GM12878 (cell line): ENCODE data around the gene SCG3. TPM values are rescaled to one million over a fixed set of nuclear protein-coding genes. Genes with fewer than 3 reads are reported as not detected.

Source experiments
- BRCA1 ChIP-seq: IDR thresholded peaks from 2 replicates; pipeline ENCODE4 v1.6.1; 2011; ENCODE audit warnings: low read depth, low read length, improper control_type of control experiment
- CEBPB ChIP-seq, 2 experiments: fragments of 150-350 bp in 1 of 2; IDR thresholded peaks; 2 replicates each; pipeline ENCODE4 v1.6.1; 2012 to 2014; ENCODE audit warnings: low read depth in 2 of 2, low read length in 2 of 2, borderline replicate concordance in 1 of 2, inconsistent platforms in 1 of 2
- CREB1 ChIP-seq: IDR thresholded peaks from 2 replicates; pipeline ENCODE4 v1.6.1; 2012; ENCODE audit warnings: low read depth, mild to moderate bottlenecking, inconsistent platforms
- CREM ChIP-seq: IDR thresholded peaks from 2 replicates; pipeline ENCODE4 v1.6.1; 2014; ENCODE audit warnings: antibody characterized with exemption, low read depth
- CTCF ChIP-seq, 3 experiments: IDR thresholded peaks in 2 of 3; conservative IDR thresholded peaks in 1 of 3; 2 replicates each; pipeline ENCODE4 v1.5.1; 2011; ENCODE audit warnings: low read depth in 3 of 3, low read length in 3 of 3, mild to moderate bottlenecking in 3 of 3, control low read depth in 2 of 3, moderate library complexity in 2 of 3, inconsistent platforms in 1 of 3, mixed read lengths in 1 of 3; ENCODE audit not compliant: control insufficient read depth in 2 of 3, insufficient read depth in 1 of 3; ENCODE audit errors: extremely low read depth in 1 of 3
- ESRRA ChIP-seq: IDR thresholded peaks from 2 replicates; pipeline ENCODE4 v1.6.1; 2012; ENCODE audit warnings: mild to moderate bottlenecking, low read length, improper control_type of control experiment
- HSF1 ChIP-seq: fragments of 150-350 bp; IDR thresholded peaks from 2 replicates; pipeline ENCODE4 v1.6.1; 2014; ENCODE audit warnings: mild to moderate bottlenecking, low read depth, low read length
- JUND ChIP-seq: IDR thresholded peaks from 2 replicates; pipeline ENCODE4 v1.6.1; 2012; ENCODE audit warnings: low read depth, mild to moderate bottlenecking, low read length, improper control_type of control experiment, moderate library complexity
- MEF2B ChIP-seq: fragments of 450-650 bp; IDR thresholded peaks from 2 replicates; pipeline ENCODE4 v1.6.1; 2018; ENCODE audit warnings: mild to moderate bottlenecking, moderate library complexity; ENCODE audit not compliant: partially characterized antibody, poor library complexity, severe bottlenecking
- RAD21 ChIP-seq: IDR thresholded peaks from 2 replicates; pipeline ENCODE4 v1.6.1; 2011; ENCODE audit warnings: mild to moderate bottlenecking, low read depth, low read length, moderate library complexity; ENCODE audit not compliant: insufficient read depth
- RAD51 ChIP-seq: fragments of 450-650 bp; IDR thresholded peaks from 2 replicates; pipeline ENCODE4 v1.6.1; 2016; ENCODE audit warnings: moderate library complexity, mild to moderate bottlenecking, inconsistent platforms
- RBBP5 ChIP-seq: fragments of 200-600 bp; sonication (generic); conservative IDR thresholded peaks from 2 replicates; pipeline ENCODE4 v1.6.1; 2016
- REST ChIP-seq: IDR thresholded peaks from 2 replicates; pipeline ENCODE4 v1.6.1; 2012; ENCODE audit warnings: mild to moderate bottlenecking, low read depth, low read length
- SREBF2 ChIP-seq: IDR thresholded peaks from 2 replicates; pipeline ENCODE4 v1.6.1; 2012; ENCODE audit warnings: mild to moderate bottlenecking, low read length
- TCF12 ChIP-seq: IDR thresholded peaks from 2 replicates; pipeline ENCODE4 v1.6.1; 2011; ENCODE audit warnings: low read depth, mild to moderate bottlenecking, low read length
- USF1 ChIP-seq: IDR thresholded peaks from 2 replicates; pipeline ENCODE4 v1.6.1; 2011; ENCODE audit warnings: borderline replicate concordance, low read depth, mild to moderate bottlenecking, moderate library complexity, mixed read lengths, low read length; ENCODE audit not compliant: insufficient read depth; ENCODE audit errors: extremely low read length
- USF2 ChIP-seq: IDR thresholded peaks from 2 replicates; pipeline ENCODE4 v1.6.1; 2011; ENCODE audit warnings: low read depth, low read length, improper control_type of control experiment, borderline replicate concordance
- WRNIP1 ChIP-seq: IDR thresholded peaks from 2 replicates; pipeline ENCODE4 v1.6.1; 2011; ENCODE audit warnings: low read depth, low read length, improper control_type of control experiment, borderline replicate concordance
- ZBED1 ChIP-seq: IDR thresholded peaks from 2 replicates; pipeline ENCODE4 v1.6.1; 2016; ENCODE audit warnings: borderline replicate concordance
- ZSCAN29 ChIP-seq: fragments of 450-650 bp; IDR thresholded peaks from 2 replicates; pipeline ENCODE4 v1.6.1; 2017; ENCODE audit warnings: mild to moderate bottlenecking, moderate library complexity
- polyA plus RNA-seq, 11 experiments: library from polyadenylated mRNA; depleted of rRNA in 4 of 11; unstranded in 6 of 11; stranded (reverse) in 5 of 11; fragments of >200 nt; fragmentation: Nextera tagmentation in 4 of 11; fragmentation: Illumina TruSeq in 1 of 11; extraction: Ambion mirVana in 4 of 11; extraction: Trizol in 1 of 11; gene quantifications; 1 replicate in 1 of 11; 2 replicates in 10 of 11; pipeline versions ENCODE4 v1.2.1 to v1.2.3, GENCODE V29; 2011 to 2016; ENCODE audit warnings: inconsistent platforms in 2 of 11, missing spikeins in 2 of 11, low read depth in 1 of 11
- total RNA-seq, 4 experiments: library from RNA; depleted of rRNA in 3 of 4; stranded (reverse); fragments of >200 nt in 3 of 4; fragmentation: Illumina TruSeq in 1 of 4; extraction: Trizol in 1 of 4; gene quantifications; 2 replicates each; pipeline versions ENCODE4 v1.2.1 to v1.2.3, GENCODE V29; 2013 to 2021

Gene SCG3
- total and polyA plus RNA-seq, 10 of the 15 experiments (the other 5 are each of a cell fraction or from before 2014, with no cell fraction given): 0.03 to 0.15 (median 0.04) TPM; not detected in 7

- no peak for TF ChIP-seq ZSCAN29
- no peak for TF ChIP-seq RBBP5
- TF ChIP-seq ESRRA: no peak
- TF ChIP-seq ZBED1: peak; percentile 68; the same call in 1 of the 2 replicates
- TF ChIP-seq CEBPB (IDR thresholded peaks at IDR 0.05; ENCODE audit: borderline replicate concordance in 1 of 2, low read depth in 2 of 2, low read length in 2 of 2): peak in 1 of 2 experiments; percentile 67; a peak in 1 of 4 replicates
- no peak for TF ChIP-seq CTCF (IDR thresholded peaks at IDR 0.05 in 2 of 3, conservative IDR thresholded peaks at IDR 0.05 in 1 of 3; ENCODE audit: control insufficient read depth in 2 of 3, extremely low read depth in 1 of 3, insufficient read depth in 1 of 3, low read depth in 3 of 3, low read length in 3 of 3)
- no peak for TF ChIP-seq REST
- TF ChIP-seq SREBF2: no peak
- TF ChIP-seq USF2: no peak
- TF ChIP-seq BRCA1: no peak
- no peak for TF ChIP-seq WRNIP1
- TF ChIP-seq HSF1: no peak
- TF ChIP-seq RAD51: 0 out of 2 replicates have a peak, but pooled peaks have one; percentile 27
- TF ChIP-seq CREM: peak; percentile 88
- no peak for TF ChIP-seq USF1
- TF ChIP-seq CREB1: peak; percentile 33; the same call in 1 of the 2 replicates
- TF ChIP-seq MEF2B: peak; percentile 96
- TF ChIP-seq TCF12: peak; percentile 80
- no peak; the same call in 1 of the 2 replicates for TF ChIP-seq RAD21
- no peak for TF ChIP-seq JUND
Observed at GRCh38 chr15:51731549-51732267, 50.4 kb downstream of the SCG3 start (continued).
